HL-60 (cell line): ENCODE results near the gene PCSK5.

Experiments used
- DNase-seq, 2 experiments: peaks; one replicate each; pipeline ENCODE4 v3.0.0-alpha.2; 2010 to 2020; ENCODE audit warnings: low read depth in 1 of 2, low spot score in 1 of 2
- H3K27ac ChIP-seq: fragments of 250-450 bp; sonication (Bioruptor Pico); replicated peaks from 2 replicates; pipeline ENCODE4 v1.5.1; 2020; ENCODE audit warnings: mild to moderate bottlenecking, moderate library complexity
- H3K27me3 ChIP-seq: fragments of 250-450 bp; sonication (Bioruptor Pico); 2 replicates; pipeline ENCODE4 v1.5.1; 2021; ENCODE audit warnings: mild to moderate bottlenecking, moderate library complexity; ENCODE audit not compliant: insufficient read depth, poor library complexity, severe bottlenecking
- H3K4me3 ChIP-seq: replicated peaks from 2 replicates; pipeline ENCODE4 v1.5.1; 2011; ENCODE audit warnings: mild to moderate bottlenecking, control low read depth, low read length; ENCODE audit not compliant: insufficient read depth
- CTCF ChIP-seq: IDR thresholded peaks from one replicate; pipeline ENCODE4 v1.5.1; 2011; ENCODE audit warnings: low read length, control low read depth, inconsistent platforms; ENCODE audit not compliant: insufficient read depth
- GABPA ChIP-seq: IDR thresholded peaks from 2 replicates; pipeline ENCODE4 v1.6.1; 2012; ENCODE audit warnings: low read depth
- POLR2AphosphoS5 ChIP-seq: IDR thresholded peaks from 2 replicates; pipeline ENCODE4 v1.6.1; 2012; ENCODE audit warnings: low read depth
- REST ChIP-seq: IDR thresholded peaks from 2 replicates; pipeline ENCODE4 v1.6.1; 2012; ENCODE audit warnings: low read depth; ENCODE audit not compliant: insufficient replicate concordance
- SPI1 ChIP-seq: IDR thresholded peaks from 2 replicates; pipeline ENCODE4 v1.6.1; 2012; ENCODE audit warnings: low read depth, mild to moderate bottlenecking, borderline replicate concordance

PCSK5 gene

GRCh38 chr9:76086539-76086938 is 196.1 kb downstream of the PCSK5 start:
- H3K27ac ChIP-seq, result no peak overlapping the region
- no peak overlapping the region for H3K4me3 ChIP-seq
- no peaks in the 10 kb centered on the region for H3K27me3 ChIP-seq
- no peak for TF ChIP-seq POLR2AphosphoS5
- DNase-seq, result peak in 1 of 2 experiments; percentile 56

GRCh38 chr9:76087976-76088375 is 197.5 kb downstream of the PCSK5 start:
- TF ChIP-seq CTCF (no peak), POLR2AphosphoS5 (no peak), SPI1 (no peak), REST (no peak), GABPA (no peak)
- no peaks in the 10 kb centered on the region for H3K27me3 ChIP-seq
- H3K4me3 ChIP-seq, result no peak overlapping the region
- no peak for DNase-seq
- H3K27ac ChIP-seq, result no peak overlapping the region

- Histone ChIP-seq H3K27me3 (no peaks in the 10 kb centered on the region), H3K4me3 (no peak overlapping the region), H3K27ac (no peak overlapping the region)
- no peak for DNase-seq
- no peak for TF ChIP-seq SPI1
- no peak for TF ChIP-seq GABPA
- TF ChIP-seq POLR2AphosphoS5, result no peak
Observed at GRCh38 chr9:76090330-76090729, 199.9 kb downstream of the PCSK5 start.

GRCh38 chr9:76090909-76091308 is 200.4 kb downstream of the PCSK5 start:
- no peak for DNase-seq
- TF ChIP-seq POLR2AphosphoS5 (no peak), SPI1 (no peak), GABPA (no peak), CTCF (no peak), REST (no peak)
- no peaks in the 10 kb centered on the region for H3K27me3 ChIP-seq
- no peak overlapping the region for H3K27ac ChIP-seq
- H3K4me3 ChIP-seq, result no peak overlapping the region

GRCh38 chr9:76092572-76092971 is 202.1 kb downstream of the PCSK5 start:
- H3K27ac ChIP-seq, result no peak overlapping the region
- no peak for DNase-seq
- TF ChIP-seq CTCF, result no peak
- no peak for TF ChIP-seq GABPA
- TF ChIP-seq SPI1, result no peak
- TF ChIP-seq POLR2AphosphoS5, result no peak
- no peak for TF ChIP-seq REST
- H3K4me3 ChIP-seq, result no peak overlapping the region
- H3K27me3 ChIP-seq, result no peaks in the 10 kb centered on the region
